ENCODE data around the gene ZFYVE26.

Gene ZFYVE26

GRCh38 chr14:67738740-67739504 is 77.5 kb downstream of the ZFYVE26 start:
- Histone ChIP-seq H3K4me2 (ENCODE audit: low read length) (no peak overlapping the region), H3K4me3 (ENCODE audit: low read depth, low read length) (no peak overlapping the region), H3K79me2 (no peaks in the 10 kb centered on the region), H3K4me1 (no peaks in the 10 kb centered on the region), H3K27ac (no peak overlapping the region), H2AFZ (no peak overlapping the region), H3K27me3 (ENCODE audit: control insufficient read depth, insufficient read depth, low read length) (no peaks in the 10 kb centered on the region), H3K36me3 (ENCODE audit: control insufficient read depth, insufficient read depth, low read length) (no peaks in the 10 kb centered on the region), H3K9ac (no peak overlapping the region), H3K9me3 (ENCODE audit: control insufficient read depth, low read length) (no peaks in the 10 kb centered on the region)
- TF ChIP-seq, protein P1, sequence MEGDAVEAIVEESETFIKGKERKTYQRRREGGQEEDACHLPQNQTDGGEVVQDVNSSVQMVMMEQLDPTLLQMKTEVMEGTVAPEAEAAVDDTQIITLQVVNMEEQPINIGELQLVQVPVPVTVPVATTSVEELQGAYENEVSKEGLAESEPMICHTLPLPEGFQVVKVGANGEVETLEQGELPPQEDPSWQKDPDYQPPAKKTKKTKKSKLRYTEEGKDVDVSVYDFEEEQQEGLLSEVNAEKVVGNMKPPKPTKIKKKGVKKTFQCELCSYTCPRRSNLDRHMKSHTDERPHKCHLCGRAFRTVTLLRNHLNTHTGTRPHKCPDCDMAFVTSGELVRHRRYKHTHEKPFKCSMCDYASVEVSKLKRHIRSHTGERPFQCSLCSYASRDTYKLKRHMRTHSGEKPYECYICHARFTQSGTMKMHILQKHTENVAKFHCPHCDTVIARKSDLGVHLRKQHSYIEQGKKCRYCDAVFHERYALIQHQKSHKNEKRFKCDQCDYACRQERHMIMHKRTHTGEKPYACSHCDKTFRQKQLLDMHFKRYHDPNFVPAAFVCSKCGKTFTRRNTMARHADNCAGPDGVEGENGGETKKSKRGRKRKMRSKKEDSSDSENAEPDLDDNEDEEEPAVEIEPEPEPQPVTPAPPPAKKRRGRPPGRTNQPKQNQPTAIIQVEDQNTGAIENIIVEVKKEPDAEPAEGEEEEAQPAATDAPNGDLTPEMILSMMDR (IDR thresholded peaks at IDR 0.05), result no peak

DNA sequence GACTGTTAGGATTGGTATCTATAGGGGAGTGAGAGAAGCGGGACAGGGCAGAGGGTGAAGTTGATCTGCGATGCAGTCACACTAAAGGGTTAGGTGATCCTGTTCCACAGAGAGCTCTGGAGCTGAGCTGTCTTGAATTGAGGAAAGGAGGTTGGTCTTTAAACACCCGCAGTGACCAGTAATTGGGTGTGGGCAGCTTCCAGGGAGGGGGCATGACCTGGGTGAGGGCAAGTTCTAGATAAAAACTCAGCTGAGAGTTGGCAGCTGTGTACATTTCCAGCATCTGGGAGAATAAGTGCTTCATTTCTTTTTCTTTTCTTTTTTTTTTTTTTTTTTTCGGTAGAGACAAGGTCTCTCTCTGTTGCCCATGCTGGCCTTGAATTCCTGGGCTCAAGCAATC is 79.6 kb downstream of the ZFYVE26 start:
- Histone ChIP-seq H3K27me3 (ENCODE audit: control insufficient read depth, insufficient read depth, low read length) (no peaks in the 10 kb centered on the region), H2AFZ (no peak overlapping the region), H3K9ac (no peak overlapping the region), H3K4me3 (ENCODE audit: low read depth, low read length) (no peak overlapping the region), H3K79me2 (no peaks in the 10 kb centered on the region), H3K4me1 (no peaks in the 10 kb centered on the region), H3K27ac (no peak overlapping the region), H3K4me2 (ENCODE audit: low read length) (no peak overlapping the region), H3K36me3 (ENCODE audit: control insufficient read depth, insufficient read depth, low read length) (no peaks in the 10 kb centered on the region), H3K9me3 (ENCODE audit: control insufficient read depth, low read length) (no peaks in the 10 kb centered on the region)
- TF ChIP-seq, protein P1 (IDR thresholded peaks at IDR 0.05), result no peak

- no peaks in the 10 kb centered on the region for H3K9me3 ChIP-seq (ENCODE audit: control insufficient read depth, low read length)
- no peak overlapping the region for H2AFZ ChIP-seq
- H3K27ac ChIP-seq, result no peak overlapping the region
- H3K4me2 ChIP-seq (ENCODE audit: low read length), result no peak overlapping the region
- no peaks in the 10 kb centered on the region for H3K79me2 ChIP-seq
- no peaks in the 10 kb centered on the region for H3K36me3 ChIP-seq (ENCODE audit: control insufficient read depth, insufficient read depth, low read length)
- no peak overlapping the region for H3K4me3 ChIP-seq (ENCODE audit: low read depth, low read length)
- H3K4me1 ChIP-seq, result no peaks in the 10 kb centered on the region
- no peak overlapping the region for H3K9ac ChIP-seq
- TF ChIP-seq, protein P1 (IDR thresholded peaks at IDR 0.05), result no peak
- no peaks in the 10 kb centered on the region for H3K27me3 ChIP-seq (ENCODE audit: control insufficient read depth, insufficient read depth, low read length)
Measured at GRCh38 chr14:67735336-67736147, 80.8 kb downstream of the ZFYVE26 start.

DNA sequence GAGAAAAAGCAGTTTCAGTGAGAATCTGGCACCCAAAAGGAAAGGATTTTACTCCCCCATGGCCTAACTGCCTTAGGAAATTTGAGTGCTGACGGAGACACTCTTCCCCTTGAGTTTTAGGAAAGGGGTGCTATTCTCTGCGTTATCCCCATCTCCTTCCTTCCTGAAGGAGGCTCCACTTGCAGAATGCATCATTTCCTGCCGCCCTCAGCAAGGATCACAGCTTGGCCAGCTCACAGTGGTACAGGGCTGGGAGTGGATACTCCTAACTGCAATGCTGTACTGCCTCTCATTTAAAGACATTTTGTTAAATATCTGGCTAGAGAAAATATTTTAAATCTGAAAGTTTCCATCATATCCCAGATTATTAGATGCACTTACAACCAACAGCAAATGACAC is 81.7 kb downstream of the ZFYVE26 start:
- Histone ChIP-seq H3K27me3 (ENCODE audit: control insufficient read depth, insufficient read depth, low read length) (no peaks in the 10 kb centered on the region), H3K4me2 (ENCODE audit: low read length) (no peak overlapping the region), H3K9me3 (ENCODE audit: control insufficient read depth, low read length) (no peaks in the 10 kb centered on the region), H3K79me2 (no peaks in the 10 kb centered on the region), H3K9ac (no peak overlapping the region), H3K36me3 (ENCODE audit: control insufficient read depth, insufficient read depth, low read length) (no peaks in the 10 kb centered on the region), H3K4me1 (no peaks in the 10 kb centered on the region), H3K4me3 (ENCODE audit: low read depth, low read length) (no peak overlapping the region), H2AFZ (no peak overlapping the region), H3K27ac (no peak overlapping the region)
- TF ChIP-seq, protein P1 (IDR thresholded peaks at IDR 0.05), result no peak
